ENCODE measurements around the gene MED9.

Gene MED9

GRCh38 chr17:17533901-17534441 lies 57.2 kb downstream of the MED9 start:
- no peak for DNase-seq

GRCh38 chr17:17535957-17536356 lies 59.2 kb downstream of the MED9 start:
- DNase-seq = peak in 23 of 51 donors; percentile 13 to 78 (median 33)

GRCh38 chr17:17536702-17537101 lies 59.9 kb downstream of the MED9 start:
- DNase-seq = no peak

GRCh38 chr17:17537311-17538099 lies 60.7 kb downstream of the MED9 start:
- no peak for DNase-seq

GRCh38 chr17:17538417-17539391 lies 61.9 kb downstream of the MED9 start:
- no peak for DNase-seq

GRCh38 chr17:17539591-17539990 lies 62.8 kb downstream of the MED9 start:
- no peak for DNase-seq

- DNase-seq = no peak
Measured at GRCh38 chr17:17540278-17540906, 63.6 kb downstream of the MED9 start.

GRCh38 chr17:17540935-17541639 lies 64.3 kb downstream of the MED9 start:
- no peak for DNase-seq

GRCh38 chr17:17541640-17542001 lies 64.8 kb downstream of the MED9 start:
- DNase-seq = no peak

Data from hypothalamus (tissue), 51 donors.